SK-N-SH treated with all-trans-retinoic acid at 6 μM for 48 hours (cell line): Measurements from ENCODE around the gene MRGPRF.

ENCODE experiments used
- ATAC-seq: fragments of 200-7000 bp; cut with Tn5 transposase; 3 replicates; pipeline ENCODE4 v1.9.1; 2020; ENCODE audit warnings: mild to moderate bottlenecking, moderate library complexity
- ARNTL ChIP-seq: fragments of 450-650 bp; formaldehyde crosslinking; IDR thresholded peaks from 2 replicates; pipeline ENCODE4 v1.5.0; 2020; ENCODE audit warnings: low read depth, mild to moderate bottlenecking, moderate library complexity, borderline replicate concordance
- BACH2 ChIP-seq: fragments of 250-450 bp; sonication (Bioruptor Pico); IDR thresholded peaks from 2 replicates; pipeline ENCODE4 v1.9.0; 2021; ENCODE audit warnings: mild to moderate bottlenecking, borderline replicate concordance
- CSDC2 ChIP-seq: fragments of 250-450 bp; sonication (Bioruptor Pico); IDR thresholded peaks from 2 replicates; pipeline ENCODE4 v1.5.0; 2020; ENCODE audit warnings: mild to moderate bottlenecking, moderate library complexity
- ESRRG ChIP-seq: fragments of 250-450 bp; sonication (Bioruptor Pico); IDR thresholded peaks from 2 replicates; pipeline ENCODE4 v1.6.1; 2021; ENCODE audit warnings: mild to moderate bottlenecking
- GLIS3 ChIP-seq: fragments of 250-450 bp; sonication (Bioruptor Pico); IDR thresholded peaks from 2 replicates; pipeline ENCODE4 v1.5.0; 2020; ENCODE audit warnings: mild to moderate bottlenecking, moderate library complexity
- ISL1 ChIP-seq: fragments of 250-450 bp; sonication (Bioruptor Pico); IDR thresholded peaks from 2 replicates; pipeline ENCODE4 v2.1.2; 2022; ENCODE audit warnings: mild to moderate bottlenecking, moderate library complexity
- OSR1 ChIP-seq: fragments of 250-450 bp; sonication (Bioruptor Pico); IDR thresholded peaks from 2 replicates; pipeline ENCODE4 v1.8.0; 2022; ENCODE audit warnings: moderate library complexity, mild to moderate bottlenecking, inconsistent platforms
- PPARA ChIP-seq: fragments of 250-450 bp; sonication (Bioruptor Pico); IDR thresholded peaks from 2 replicates; pipeline ENCODE4 v1.5.0; 2020; ENCODE audit warnings: mild to moderate bottlenecking, borderline replicate concordance
- RARB ChIP-seq: fragments of 250-450 bp; sonication (Bioruptor Pico); IDR thresholded peaks from 2 replicates; pipeline ENCODE4 v1.8.0; 2021; ENCODE audit warnings: mild to moderate bottlenecking, moderate library complexity
- TOX ChIP-seq: fragments of 250-450 bp; sonication (Bioruptor Pico); IDR thresholded peaks from 2 replicates; pipeline ENCODE4 v1.8.0; 2021; ENCODE audit warnings: mild to moderate bottlenecking, moderate library complexity, borderline replicate concordance
- TSHZ2 ChIP-seq: fragments of 250-450 bp; sonication (Bioruptor Pico); IDR thresholded peaks from 2 replicates; pipeline ENCODE4 v1.5.0; 2020; ENCODE audit warnings: mild to moderate bottlenecking, moderate library complexity
- ZC3H10 ChIP-seq: fragments of 250-450 bp; sonication (Bioruptor Pico); IDR thresholded peaks from 2 replicates; pipeline ENCODE4 v1.5.1; 2021; ENCODE audit warnings: mild to moderate bottlenecking, moderate library complexity
- ZFP30 ChIP-seq: fragments of 450-650 bp; formaldehyde crosslinking; IDR thresholded peaks from 2 replicates; pipeline ENCODE4 v1.5.0; 2022; ENCODE audit warnings: mild to moderate bottlenecking, moderate library complexity
- ZNF565 ChIP-seq: fragments of 450-650 bp; formaldehyde crosslinking; conservative IDR thresholded peaks from 2 replicates; pipeline ENCODE4 v1.5.0; 2020; ENCODE audit warnings: low read depth, mild to moderate bottlenecking, moderate library complexity
- ZNF70 ChIP-seq: fragments of 450-650 bp; formaldehyde crosslinking; IDR thresholded peaks from 2 replicates; pipeline ENCODE4 v1.5.0; 2020; ENCODE audit warnings: mild to moderate bottlenecking, moderate library complexity
- ZNF8 ChIP-seq: fragments of 450-650 bp; formaldehyde crosslinking; IDR thresholded peaks from 2 replicates; pipeline ENCODE4 v1.5.0; 2020; ENCODE audit warnings: mild to moderate bottlenecking, moderate library complexity
- TF ChIP-seq, protein P1 (sequence below): fragments of 250-450 bp; sonication (Bioruptor Pico); IDR thresholded peaks from 2 replicates; pipeline ENCODE4 v1.5.1; 2021; ENCODE audit warnings: mild to moderate bottlenecking, moderate library complexity
- TF ChIP-seq, protein P2 (sequence below): fragments of 250-450 bp; sonication (Bioruptor Pico); IDR thresholded peaks from 2 replicates; pipeline ENCODE4 v1.8.0; 2021; ENCODE audit warnings: low read depth, mild to moderate bottlenecking, moderate library complexity, borderline replicate concordance
- TF ChIP-seq, protein P3 (sequence below): fragments of 250-450 bp; sonication (Bioruptor Pico); IDR thresholded peaks from 2 replicates; pipeline ENCODE4 v1.5.1; 2020; ENCODE audit warnings: low read depth, mild to moderate bottlenecking, moderate library complexity

MRGPRF gene

GRCh38 chr11:69044111-69045013 lies 31.3 kb upstream of the MRGPRF start (continued):
- TF ChIP-seq ZC3H10 (CRISPR knock-in tag), result no peak
- TF ChIP-seq, protein P1, sequence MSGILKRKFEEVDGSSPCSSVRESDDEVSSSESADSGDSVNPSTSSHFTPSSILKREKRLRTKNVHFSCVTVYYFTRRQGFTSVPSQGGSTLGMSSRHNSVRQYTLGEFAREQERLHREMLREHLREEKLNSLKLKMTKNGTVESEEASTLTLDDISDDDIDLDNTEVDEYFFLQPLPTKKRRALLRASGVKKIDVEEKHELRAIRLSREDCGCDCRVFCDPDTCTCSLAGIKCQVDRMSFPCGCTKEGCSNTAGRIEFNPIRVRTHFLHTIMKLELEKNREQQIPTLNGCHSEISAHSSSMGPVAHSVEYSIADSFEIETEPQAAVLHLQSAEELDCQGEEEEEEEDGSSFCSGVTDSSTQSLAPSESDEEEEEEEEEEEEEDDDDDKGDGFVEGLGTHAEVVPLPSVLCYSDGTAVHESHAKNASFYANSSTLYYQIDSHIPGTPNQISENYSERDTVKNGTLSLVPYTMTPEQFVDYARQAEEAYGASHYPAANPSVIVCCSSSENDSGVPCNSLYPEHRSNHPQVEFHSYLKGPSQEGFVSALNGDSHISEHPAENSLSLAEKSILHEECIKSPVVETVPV (CRISPR knock-in tag), result no peak
- TF ChIP-seq, protein P2, sequence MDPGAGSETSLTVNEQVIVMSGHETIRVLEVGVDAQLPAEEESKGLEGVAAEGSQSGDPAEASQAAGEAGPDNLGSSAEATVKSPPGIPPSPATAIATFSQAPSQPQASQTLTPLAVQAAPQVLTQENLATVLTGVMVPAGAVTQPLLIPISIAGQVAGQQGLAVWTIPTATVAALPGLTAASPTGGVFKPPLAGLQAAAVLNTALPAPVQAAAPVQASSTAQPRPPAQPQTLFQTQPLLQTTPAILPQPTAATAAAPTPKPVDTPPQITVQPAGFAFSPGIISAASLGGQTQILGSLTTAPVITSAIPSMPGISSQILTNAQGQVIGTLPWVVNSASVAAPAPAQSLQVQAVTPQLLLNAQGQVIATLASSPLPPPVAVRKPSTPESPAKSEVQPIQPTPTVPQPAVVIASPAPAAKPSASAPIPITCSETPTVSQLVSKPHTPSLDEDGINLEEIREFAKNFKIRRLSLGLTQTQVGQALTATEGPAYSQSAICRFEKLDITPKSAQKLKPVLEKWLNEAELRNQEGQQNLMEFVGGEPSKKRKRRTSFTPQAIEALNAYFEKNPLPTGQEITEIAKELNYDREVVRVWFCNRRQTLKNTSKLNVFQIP, result no peak
- TF ChIP-seq CSDC2, result no peak
- TF ChIP-seq GLIS3, result no peak
- TF ChIP-seq ZNF8 (CRISPR knock-in tag), result no peak
- TF ChIP-seq ZFP30, result no peak
- TF ChIP-seq OSR1, result no peak
- no peak for TF ChIP-seq ZNF70 (CRISPR knock-in tag)

- no peak for ATAC-seq
These were observed 28.5 kb upstream of the MRGPRF start for GRCh38 chr11:69041516-69041915.

GRCh38 chr11:69040581-69041260 lies 27.7 kb upstream of the MRGPRF start:
- ATAC-seq, result peak; percentile 35
- TF ChIP-seq ARNTL (CRISPR knock-in tag) (no peak), PPARA (CRISPR knock-in tag) (no peak), ISL1 (CRISPR knock-in tag) (no peak), CSDC2 (no peak), OSR1 (no peak), ESRRG (CRISPR knock-in tag) (no peak), RARB (CRISPR knock-in tag) (no peak), GLIS3 (no peak), ZFP30 (no peak), BACH2 (CRISPR knock-in tag) (no peak), TSHZ2 (no peak)
- TF ChIP-seq, protein P1 (CRISPR knock-in tag), result no peak
- TF ChIP-seq, all 23 proteins: peak for 0

More at GRCh38 chr11:69041516-69041915, 28.5 kb upstream of the MRGPRF start:
- TF ChIP-seq ZNF8 (CRISPR knock-in tag) (no peak), RARB (CRISPR knock-in tag) (no peak), PPARA (CRISPR knock-in tag) (no peak), ARNTL (CRISPR knock-in tag) (no peak), ZNF565 (no peak), CSDC2 (no peak), ZC3H10 (CRISPR knock-in tag) (no peak), ESRRG (CRISPR knock-in tag) (no peak), TOX (CRISPR knock-in tag) (no peak)
- TF ChIP-seq, protein P3, sequence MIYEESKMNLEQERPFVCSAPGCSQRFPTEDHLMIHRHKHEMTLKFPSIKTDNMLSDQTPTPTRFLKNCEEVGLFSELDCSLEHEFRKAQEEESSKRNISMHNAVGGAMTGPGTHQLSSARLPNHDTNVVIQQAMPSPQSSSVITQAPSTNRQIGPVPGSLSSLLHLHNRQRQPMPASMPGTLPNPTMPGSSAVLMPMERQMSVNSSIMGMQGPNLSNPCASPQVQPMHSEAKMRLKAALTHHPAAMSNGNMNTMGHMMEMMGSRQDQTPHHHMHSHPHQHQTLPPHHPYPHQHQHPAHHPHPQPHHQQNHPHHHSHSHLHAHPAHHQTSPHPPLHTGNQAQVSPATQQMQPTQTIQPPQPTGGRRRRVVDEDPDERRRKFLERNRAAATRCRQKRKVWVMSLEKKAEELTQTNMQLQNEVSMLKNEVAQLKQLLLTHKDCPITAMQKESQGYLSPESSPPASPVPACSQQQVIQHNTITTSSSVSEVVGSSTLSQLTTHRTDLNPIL (CRISPR knock-in tag), result no peak
- TF ChIP-seq, protein P1 (CRISPR knock-in tag), result no peak
- TF ChIP-seq, all 23 proteins: peak for 0
